ENCODE data around the gene CNR1. TPM values are rescaled to one million over a fixed set of nuclear protein-coding genes. Genes with fewer than 3 reads are reported as not detected.

CNR1 gene
- total and polyA plus RNA-seq, 2 donors from 2014 or later = 0.17 to 4.8 TPM

DNA sequence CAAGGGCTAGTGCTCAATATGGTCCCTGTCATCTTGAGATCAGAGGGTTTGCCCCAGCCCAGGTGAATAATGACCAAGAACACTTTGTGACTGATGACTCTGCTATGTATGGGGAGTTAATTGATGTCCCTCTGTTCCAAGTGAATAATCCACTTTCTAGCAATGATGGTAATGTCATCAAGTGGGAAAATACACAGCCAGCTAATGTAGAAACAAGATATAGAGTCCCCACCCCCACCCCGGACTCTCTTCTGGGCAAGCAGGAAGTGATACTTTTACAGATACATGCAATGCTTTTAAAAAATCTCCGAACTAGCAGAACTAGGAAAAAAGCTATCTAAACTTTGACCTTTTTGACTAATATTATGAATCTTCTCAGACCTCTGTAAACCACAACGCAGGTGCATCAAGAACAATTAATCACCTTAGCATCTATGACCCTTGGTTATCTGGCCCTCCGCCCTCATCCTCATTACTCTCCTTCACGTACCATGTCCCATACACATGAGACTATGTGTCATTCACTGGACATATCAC is 30.5 kb downstream of the CNR1 start:
- no peak for TF ChIP-seq CTCF (IDR thresholded peaks at IDR 0.05; ENCODE audit: borderline replicate concordance, extremely low read depth, insufficient read depth)
- Histone ChIP-seq H3K9ac (ENCODE audit: low read length in 3 of 3) (no peak overlapping the region), H3K4me1 (ENCODE audit: control insufficient read depth in 2 of 3, insufficient read depth in 2 of 3, low read depth in 1 of 3, low read length in 3 of 3) (peaks cover 0 to 2% (median 0%) of the 10 kb centered on the region in 3 donors), H3K4me3 (ENCODE audit: low read length in 3 of 3) (no peak overlapping the region), H3K27me3 (ENCODE audit: control insufficient read depth, insufficient read depth, low read length) (no peaks in the 10 kb centered on the region), H3K27ac (ENCODE audit: low read depth in 2 of 2, low read length in 2 of 2) (no peak overlapping the region), H3K9me3 (ENCODE audit: control insufficient read depth in 2 of 3, insufficient read depth in 1 of 3, low read length in 3 of 3) (no peaks in the 10 kb centered on the region), H3K36me3 (ENCODE audit: control insufficient read depth in 2 of 3, insufficient read depth in 3 of 3, low read length in 3 of 3) (no peaks in the 10 kb centered on the region)
- FAIRE-seq (no peak), DNase-seq (no peak)
- intact Hi-C loops (cut with DNase I) = no loop called here

DNA sequence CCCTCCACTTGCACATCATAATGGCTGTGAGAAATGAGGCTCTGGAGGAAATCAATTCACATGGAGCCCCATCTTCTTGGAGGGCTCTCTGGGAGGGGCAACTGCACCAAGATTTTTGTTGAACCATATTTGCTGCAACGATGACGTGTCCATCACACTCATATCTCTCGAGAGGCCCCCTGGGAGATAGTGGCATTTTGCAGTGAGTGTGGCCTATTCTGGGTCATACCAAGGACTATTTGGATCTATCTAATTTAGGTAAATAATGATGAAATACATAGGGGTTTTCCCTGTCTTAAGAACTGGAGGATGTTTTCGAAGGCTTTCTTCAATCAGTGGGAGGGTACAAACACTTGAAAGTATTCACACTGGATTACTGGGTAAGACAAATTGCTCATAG is 31.6 kb downstream of the CNR1 start:
- intact Hi-C loops (cut with DNase I) = no loop called here
- no peak overlapping the region for H3K9ac ChIP-seq (ENCODE audit: low read length in 3 of 3)
- no peaks in the 10 kb centered on the region for H3K9me3 ChIP-seq (ENCODE audit: control insufficient read depth in 2 of 3, insufficient read depth in 1 of 3, low read length in 3 of 3)
- no peak overlapping the region for H3K27ac ChIP-seq (ENCODE audit: low read depth in 2 of 2, low read length in 2 of 2)
- H3K4me1 ChIP-seq (ENCODE audit: control insufficient read depth in 2 of 3, insufficient read depth in 2 of 3, low read depth in 1 of 3, low read length in 3 of 3) = peaks cover 0 to 2% (median 0%) of the 10 kb centered on the region in 3 donors
- H3K27me3 ChIP-seq (ENCODE audit: control insufficient read depth, insufficient read depth, low read length) = no peaks in the 10 kb centered on the region
- no peaks in the 10 kb centered on the region for H3K36me3 ChIP-seq (ENCODE audit: control insufficient read depth in 2 of 3, insufficient read depth in 3 of 3, low read length in 3 of 3)
- no peak overlapping the region for H3K4me3 ChIP-seq (ENCODE audit: low read length in 3 of 3)
- no peak for TF ChIP-seq CTCF (IDR thresholded peaks at IDR 0.05; ENCODE audit: borderline replicate concordance, extremely low read depth, insufficient read depth)
- DNase-seq = no peak
- FAIRE-seq = no peak

- FAIRE-seq (no peak), DNase-seq (no peak)
- Histone ChIP-seq H3K27me3 (ENCODE audit: control insufficient read depth, insufficient read depth, low read length) (no peaks in the 10 kb centered on the region), H3K9ac (ENCODE audit: low read length in 3 of 3) (no peak overlapping the region), H3K27ac (ENCODE audit: low read depth in 2 of 2, low read length in 2 of 2) (no peak overlapping the region), H3K36me3 (ENCODE audit: control insufficient read depth in 2 of 3, insufficient read depth in 3 of 3, low read length in 3 of 3) (no peaks in the 10 kb centered on the region), H3K9me3 (ENCODE audit: control insufficient read depth in 2 of 3, insufficient read depth in 1 of 3, low read length in 3 of 3) (no peaks in the 10 kb centered on the region), H3K4me1 (ENCODE audit: control insufficient read depth in 2 of 3, insufficient read depth in 2 of 3, low read depth in 1 of 3, low read length in 3 of 3) (peaks cover 0 to 2% (median 0%) of the 10 kb centered on the region in 3 donors), H3K4me3 (ENCODE audit: low read length in 3 of 3) (no peak overlapping the region)
- no peak for TF ChIP-seq CTCF (IDR thresholded peaks at IDR 0.05; ENCODE audit: borderline replicate concordance, extremely low read depth, insufficient read depth)
- intact Hi-C loops (cut with DNase I) = no loop called here
Measured at GRCh38 chr6:88133718-88134117, 32.4 kb downstream of the CNR1 start.
